Mesenchymal stem cell (in vitro differentiated cells and primary cell): ENCODE results near the gene MYO9A.
"Not testable (repeated sequence)": the region's sequence is repeated elsewhere in the genome, so short reads cannot be mapped to it uniquely, and the experiment has no call there.

Experiments used
- DNase-seq: peaks from one replicate; pipeline ENCODE4 v3.0.0-alpha.2; 2013
- H2AFZ ChIP-seq: one replicate; pipeline ENCODE4 v1.6.1; 2013; ENCODE audit warnings: low read depth, mild to moderate bottlenecking, control low read depth, inconsistent platforms, low read length, moderate library complexity
- H2AK5ac ChIP-seq: 2 replicates; pipeline ENCODE4 v1.6.1; 2013; ENCODE audit warnings: low read length, moderate library complexity, mild to moderate bottlenecking, inconsistent platforms; ENCODE audit not compliant: severe bottlenecking
- H2BK120ac ChIP-seq: one replicate; pipeline ENCODE4 v1.6.1; 2013; ENCODE audit warnings: low read depth, mild to moderate bottlenecking, inconsistent platforms, low read length, moderate library complexity
- H2BK12ac ChIP-seq, 2 experiments: one replicate each; pipeline ENCODE4 v1.6.1; 2013; ENCODE audit warnings: inconsistent platforms in 2 of 2, low read length in 2 of 2, mild to moderate bottlenecking in 2 of 2, moderate library complexity in 2 of 2, control low read depth in 1 of 2
- H2BK15ac ChIP-seq: one replicate; pipeline ENCODE4 v1.6.1; 2013; ENCODE audit warnings: mild to moderate bottlenecking, low read depth, inconsistent platforms; ENCODE audit not compliant: poor library complexity, severe bottlenecking
- H2BK5ac ChIP-seq: 2 replicates; pipeline ENCODE4 v1.6.1; 2013; ENCODE audit warnings: low read depth, mild to moderate bottlenecking, low read length, control low read depth, inconsistent platforms; ENCODE audit not compliant: poor library complexity, severe bottlenecking
- H3K14ac ChIP-seq, 2 experiments: one replicate each; pipeline ENCODE4 v1.6.1; 2013; ENCODE audit warnings: inconsistent platforms in 2 of 2, low read length in 2 of 2, control low read depth in 1 of 2, mild to moderate bottlenecking in 1 of 2, moderate library complexity in 1 of 2
- H3K18ac ChIP-seq, 2 experiments: one replicate each; pipeline ENCODE4 v1.6.1; 2013; ENCODE audit warnings: inconsistent platforms in 2 of 2, low read length in 2 of 2, control low read depth in 1 of 2, low read depth in 1 of 2, mild to moderate bottlenecking in 1 of 2
- H3K23ac ChIP-seq, 2 experiments: one replicate each; pipeline ENCODE4 v1.6.1; 2013; ENCODE audit warnings: inconsistent platforms in 2 of 2, low read length in 2 of 2, mild to moderate bottlenecking in 2 of 2, moderate library complexity in 2 of 2, control low read depth in 1 of 2
- H3K27ac ChIP-seq: 2 replicates; pipeline ENCODE4 v1.5.1; 2013; ENCODE audit warnings: mild to moderate bottlenecking, moderate library complexity, low read length, control low read depth, inconsistent platforms; ENCODE audit not compliant: poor library complexity, severe bottlenecking
- H3K27me3 ChIP-seq, 2 experiments: 2 replicates each; pipeline versions ENCODE4 v1.6.1 to v1.7.0; 2013; ENCODE audit warnings: low read length in 2 of 2, mild to moderate bottlenecking in 2 of 2, moderate library complexity in 2 of 2, control low read depth in 1 of 2, inconsistent platforms in 1 of 2; ENCODE audit not compliant: control insufficient read depth in 1 of 2, insufficient read depth in 1 of 2
- H3K36me3 ChIP-seq, 2 experiments: 2 replicates each; pipeline versions ENCODE4 v1.6.1 to v1.7.0; 2013; ENCODE audit warnings: low read length in 2 of 2, control low read depth in 1 of 2, inconsistent platforms in 1 of 2, low read depth in 1 of 2, mild to moderate bottlenecking in 1 of 2; ENCODE audit not compliant: insufficient read depth in 2 of 2, control insufficient read depth in 1 of 2
- H3K4ac ChIP-seq, 2 experiments: one replicate each; pipeline ENCODE4 v1.6.1; 2013; ENCODE audit warnings: inconsistent platforms in 2 of 2, low read length in 2 of 2, mild to moderate bottlenecking in 2 of 2, moderate library complexity in 2 of 2, control low read depth in 1 of 2, low read depth in 1 of 2
- H3K4me1 ChIP-seq: 2 replicates; pipeline ENCODE4 v1.6.1; 2013; ENCODE audit warnings: low read depth, low read length, control low read depth; ENCODE audit not compliant: control insufficient read depth, insufficient read depth
- H3K4me2 ChIP-seq: 2 replicates; pipeline ENCODE4 v1.6.1; 2013; ENCODE audit warnings: low read length, mild to moderate bottlenecking, inconsistent platforms; ENCODE audit not compliant: poor library complexity, severe bottlenecking
- H3K4me3 ChIP-seq, 2 experiments: 2 replicates each; pipeline versions ENCODE4 v1.5.1 to v1.7.0; 2013; ENCODE audit warnings: low read length in 2 of 2, mild to moderate bottlenecking in 2 of 2, control low read depth in 1 of 2, low read depth in 1 of 2; ENCODE audit not compliant: insufficient read depth in 1 of 2
- H3K79me1 ChIP-seq: replicated peaks from 2 replicates; pipeline ENCODE4 v1.6.1; 2013; ENCODE audit warnings: mild to moderate bottlenecking, control low read depth, low read length, inconsistent platforms; ENCODE audit not compliant: poor library complexity, severe bottlenecking
- H3K9ac ChIP-seq: 2 replicates; pipeline ENCODE4 v1.7.0; 2013; ENCODE audit warnings: mild to moderate bottlenecking, low read length, moderate library complexity
- H3K9me3 ChIP-seq: 2 replicates; pipeline ENCODE4 v1.7.0; 2013; ENCODE audit warnings: mild to moderate bottlenecking, low read length; ENCODE audit not compliant: control insufficient read depth
- H4K8ac ChIP-seq: one replicate; pipeline ENCODE4 v1.6.1; 2013; ENCODE audit warnings: inconsistent platforms, mild to moderate bottlenecking, low read length, moderate library complexity
- H4K91ac ChIP-seq: one replicate; pipeline ENCODE4 v1.6.1; 2013; ENCODE audit warnings: mild to moderate bottlenecking, low read length, inconsistent platforms
- WGBS: methylation state at CpG from one replicate; pipeline ENCODE4 v1.1.7; 2013; ENCODE audit warnings: mixed read lengths; 5-methylcytosine and 5-hydroxymethylcytosine counted together

MYO9A gene

DNA sequence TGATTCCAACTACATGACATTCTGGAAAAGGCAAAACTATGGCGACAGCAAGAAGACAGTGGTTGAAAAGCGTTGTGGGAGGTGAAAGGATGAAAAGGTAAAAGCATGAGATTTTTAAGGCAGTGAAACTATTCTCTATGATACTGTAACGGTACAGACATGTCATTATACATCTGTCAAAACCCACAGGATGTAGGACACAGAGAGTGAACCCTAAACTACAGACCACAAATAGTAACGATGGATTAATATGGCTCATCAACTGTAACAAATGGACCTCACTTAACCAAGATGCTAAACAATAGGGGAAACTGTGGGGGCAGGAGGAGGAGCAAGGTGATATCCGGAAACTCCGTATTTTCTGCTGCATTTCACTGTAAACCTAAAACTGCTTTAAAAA is 39.1 kb downstream of the MYO9A start:
- Histone ChIP-seq H3K9ac (no peak overlapping the region), H2AK5ac (no peak overlapping the region), H2BK12ac (no peak overlapping the region), H3K36me3 (no peaks in the 10 kb centered on the region), H4K8ac (no peak overlapping the region), H3K4me1 (no peaks in the 10 kb centered on the region), H3K4me2 (no peak overlapping the region), H2BK15ac (no peak overlapping the region), H3K4ac (no peak overlapping the region), H2AFZ (no peak overlapping the region), H2BK120ac (no peak overlapping the region), H3K23ac (no peak overlapping the region), H3K18ac (no peak overlapping the region), H3K9me3 (no peaks in the 10 kb centered on the region), H3K14ac (no peak overlapping the region), H2BK5ac (no peak overlapping the region), H3K4me3 (no peak overlapping the region), H4K91ac (no peak overlapping the region), H3K27ac (no peak overlapping the region), H3K27me3 (no peaks in the 10 kb centered on the region), H3K79me1 (peaks cover 9% of the 10 kb centered on the region)
- 96% methylated on average over 3 of the region's 6 CpGs for WGBS
- no peak for DNase-seq

DNA sequence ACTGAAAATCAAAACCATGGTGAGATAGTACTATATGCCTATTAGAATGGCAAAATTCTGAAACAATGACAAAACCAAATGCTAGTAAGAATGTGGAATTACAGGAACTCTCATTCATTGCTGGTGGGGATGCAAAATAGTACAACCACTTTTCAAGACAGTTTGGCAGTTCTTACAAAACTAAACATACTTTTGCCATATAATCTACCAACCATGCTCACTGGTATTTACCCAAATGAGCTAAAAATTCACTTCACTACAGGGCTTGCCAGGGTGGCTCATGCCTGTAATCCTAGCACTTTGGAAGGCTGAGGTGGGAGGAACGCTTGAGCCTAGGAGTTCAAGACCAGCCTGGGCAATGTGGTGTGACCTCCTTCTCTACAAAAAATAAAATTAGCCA is 40.0 kb downstream of the MYO9A start:
- Histone ChIP-seq H3K4ac (no peak overlapping the region), H3K4me2 (no peak overlapping the region), H2BK15ac (no peak overlapping the region), H3K9ac (no peak overlapping the region), H4K91ac (no peak overlapping the region), H3K9me3 (no peaks in the 10 kb centered on the region), H4K8ac (no peak overlapping the region), H3K27ac (no peak overlapping the region), H3K79me1 (peaks cover 9% of the 10 kb centered on the region), H2BK120ac (no peak overlapping the region), H3K36me3 (no peaks in the 10 kb centered on the region), H3K27me3 (no peaks in the 10 kb centered on the region), H3K23ac (no peak overlapping the region), H2AK5ac (no peak overlapping the region), H3K18ac (no peak overlapping the region), H2BK5ac (no peak overlapping the region), H3K4me1 (no peaks in the 10 kb centered on the region), H2BK12ac (no peak overlapping the region), H3K4me3 (no peak overlapping the region), H3K14ac (no peak overlapping the region), H2AFZ (no peak overlapping the region)
- WGBS = 100% methylated on average over 1 of the region's 1 CpG
- DNase-seq = no peak

DNA sequence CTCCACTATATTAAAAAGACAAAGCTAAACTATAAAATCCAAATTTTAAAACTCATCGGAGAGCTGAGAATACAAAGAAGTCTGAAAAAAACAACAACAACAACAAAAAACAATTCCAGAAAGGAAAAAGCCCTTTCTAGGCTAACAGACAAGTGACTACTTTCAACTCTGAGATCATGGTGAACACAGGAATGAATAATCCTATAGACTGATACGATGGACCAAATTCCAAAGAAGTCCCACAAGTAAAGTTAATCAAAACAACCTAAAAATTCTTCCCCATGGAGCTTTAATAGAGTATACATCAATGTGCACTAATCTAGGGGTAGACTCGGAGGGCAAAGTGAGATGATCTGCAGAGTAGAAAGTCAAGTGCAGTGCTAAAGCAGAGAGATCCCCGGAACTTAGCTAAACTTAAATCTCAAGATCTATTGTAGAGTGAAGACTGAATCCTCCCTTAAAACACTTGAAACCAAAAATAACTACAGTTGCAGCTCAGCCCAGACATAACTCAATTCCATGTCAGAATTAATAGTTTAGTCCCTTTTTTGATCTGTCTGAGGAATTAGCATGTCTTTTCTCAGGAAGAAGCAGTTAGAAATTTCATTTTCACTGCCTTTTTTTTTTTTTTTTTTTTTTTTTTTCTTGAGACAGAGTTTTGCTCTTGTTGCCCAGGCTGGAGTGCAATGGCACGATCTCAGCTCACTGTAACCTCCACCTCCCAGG is 43.5 kb downstream of the MYO9A start:
- no peak overlapping the region for H3K27ac ChIP-seq

DNA sequence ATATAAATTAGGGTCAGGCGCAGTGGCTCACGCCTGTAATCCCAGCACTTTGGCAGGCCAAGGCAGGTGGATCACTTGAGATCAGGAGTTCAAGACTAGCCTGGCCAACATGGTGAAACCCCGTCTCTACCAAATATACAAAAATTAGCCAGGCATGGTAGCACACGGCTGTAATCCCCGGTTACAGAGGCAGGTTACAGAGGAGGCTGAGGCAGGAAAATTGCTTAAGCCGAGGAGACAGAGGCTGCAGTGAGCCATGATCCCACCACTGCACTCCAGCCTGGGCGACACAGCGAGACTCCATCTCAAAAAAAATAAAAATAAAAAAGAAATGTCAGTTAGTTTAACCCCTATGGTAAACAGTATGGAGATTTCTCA is 46.5 kb downstream of the MYO9A start:
- H3K14ac ChIP-seq, H2BK12ac ChIP-seq, H3K27me3 ChIP-seq, H2AFZ ChIP-seq, H3K36me3 ChIP-seq, H3K27ac ChIP-seq, H3K79me1 ChIP-seq, H3K9me3 ChIP-seq, H2BK5ac ChIP-seq, H2BK15ac ChIP-seq, DNase-seq, H4K8ac ChIP-seq, H3K4me2 ChIP-seq, H4K91ac ChIP-seq, H2AK5ac ChIP-seq, H3K9ac ChIP-seq, H2BK120ac ChIP-seq, H3K4ac ChIP-seq, H3K4me1 ChIP-seq, H3K18ac ChIP-seq, H3K4me3 ChIP-seq, H3K23ac ChIP-seq: not testable (repeated sequence)
- WGBS = 98% methylated on average over 6 of the region's 8 CpGs

More for the DNA sequence above, 43.5 kb downstream of the MYO9A start:
- Histone ChIP-seq H3K4ac (no peak overlapping the region), H3K9me3 (no peaks in the 10 kb centered on the region), H3K23ac (no peak overlapping the region), H3K4me3 (no peak overlapping the region), H3K36me3 (no peaks in the 10 kb centered on the region), H2BK15ac (no peak overlapping the region), H3K79me1 (peaks cover 10% of the 10 kb centered on the region), H4K8ac (no peak overlapping the region), H2AFZ (no peak overlapping the region), H2BK5ac (no peak overlapping the region), H2BK12ac (no peak overlapping the region), H3K9ac (no peak overlapping the region), H2AK5ac (no peak overlapping the region), H3K14ac (no peak overlapping the region), H3K4me1 (no peaks in the 10 kb centered on the region), H3K18ac (no peak overlapping the region), H4K91ac (no peak overlapping the region), H3K27me3 (no peaks in the 10 kb centered on the region), H2BK120ac (no peak overlapping the region), H3K4me2 (no peak overlapping the region)
- DNase-seq = no peak
- WGBS = 100% methylated on average over 1 of the region's 5 CpGs
